ENCODE data around the gene C1orf122. TPM values are rescaled to one million over a fixed set of nuclear protein-coding genes. Genes with fewer than 3 reads are reported as not detected.
A peak's percentile ranks its signal among the peaks of the same experiment; 100 is the strongest.

C1orf122 gene
- total RNA-seq, 4 donors from 2014 or later, result 69.9 to 103 (median 94.3) TPM

GRCh38 chr1:37797750-37798345 lies 9.7 kb upstream of the C1orf122 start:
- DNase-seq (ENCODE audit: extremely low spot score), result no peak
- TF ChIP-seq CTCF (IDR thresholded peaks at IDR 0.05) (no peak), POLR2A (IDR thresholded peaks at IDR 0.05; ENCODE audit: low read depth) (no peak), POLR2AphosphoS5 (IDR thresholded peaks at IDR 0.05) (no peak), EP300 (IDR thresholded peaks at IDR 0.05) (no peak)
- H3K4me3 ChIP-seq, result no peak overlapping the region
- H3K27ac ChIP-seq (replicated peaks in 1 of 4), result no peak overlapping the region
- H3K36me3 ChIP-seq, result peaks cover 9 to 43% (median 29%) of the 10 kb centered on the region in 4 donors
- H3K4me1 ChIP-seq, result peaks cover 12 to 28% (median 24%) of the 10 kb centered on the region in 4 donors
- WGBS, result 98% methylated on average over 2 of the region's 3 CpGs
- H3K9me3 ChIP-seq, result no peaks in the 10 kb centered on the region
- H3K27me3 ChIP-seq, result peaks cover 0 to 4% (median 0%) of the 10 kb centered on the region in 4 donors
- intact Hi-C loops (cut with DNase I), result no loop called here

GRCh38 chr1:37802439-37802838 lies 5.2 kb upstream of the C1orf122 start:
- intact Hi-C loops (cut with DNase I), result loop anchor here (10.0 kb wide), 2 partner anchors 118 to 208 kb away; partner anchors contain the start of gene GNL2
- 93% methylated on average over 1 of the region's 1 CpG for WGBS
- no peaks in the 10 kb centered on the region for H3K27me3 ChIP-seq
- no peak overlapping the region for H3K27ac ChIP-seq (replicated peaks in 1 of 4)
- peaks cover 9 to 27% (median 19%) of the 10 kb centered on the region in 4 donors for H3K4me1 ChIP-seq
- DNase-seq (ENCODE audit: extremely low spot score), result no peak
- peaks cover 39 to 82% (median 69%) of the 10 kb centered on the region in 4 donors for H3K36me3 ChIP-seq
- no peak overlapping the region for H3K4me3 ChIP-seq
- TF ChIP-seq POLR2AphosphoS5 (IDR thresholded peaks at IDR 0.05) (no peak), POLR2A (IDR thresholded peaks at IDR 0.05; ENCODE audit: low read depth) (no peak), EP300 (IDR thresholded peaks at IDR 0.05) (no peak), CTCF (IDR thresholded peaks at IDR 0.05) (no peak)
- no peaks in the 10 kb centered on the region for H3K9me3 ChIP-seq

- Histone ChIP-seq H3K27me3 (no peaks in the 10 kb centered on the region), H3K27ac (replicated peaks in 1 of 4) (peak overlapping the region; percentile 93 to 98 (median 96)), H3K4me3 (peak overlapping the region; percentile 75 to 96 (median 83)), H3K9me3 (no peaks in the 10 kb centered on the region), H3K36me3 (peaks cover 36 to 47% (median 45%) of the 10 kb centered on the region in 4 donors), H3K4me1 (peaks cover 19 to 58% (median 46%) of the 10 kb centered on the region in 4 donors)
- TF ChIP-seq CTCF (IDR thresholded peaks at IDR 0.05) (no peak), EP300 (IDR thresholded peaks at IDR 0.05) (no peak), POLR2A (IDR thresholded peaks at IDR 0.05; ENCODE audit: low read depth) (no peak), POLR2AphosphoS5 (IDR thresholded peaks at IDR 0.05) (no peak)
- DNase-seq (ENCODE audit: extremely low spot score), result no peak
- intact Hi-C loops (cut with DNase I), result loop anchor here (10.0 kb wide), 2 partner anchors 122 to 212 kb away; partner anchors contain the start of gene GNL2
- WGBS, result 10% methylated on average over 9 of the region's 9 CpGs
These were observed 403 bp upstream of the C1orf122 start for GRCh38 chr1:37807220-37807554.

- H3K27ac ChIP-seq (replicated peaks in 1 of 4), result peak overlapping the region; percentile 93 to 98 (median 96)
- H3K36me3 ChIP-seq, result peaks cover 22 to 36% (median 31%) of the 10 kb centered on the region in 4 donors
- no peaks in the 10 kb centered on the region for H3K27me3 ChIP-seq
- H3K9me3 ChIP-seq, result no peaks in the 10 kb centered on the region
- WGBS, result 8% methylated on average over 10 of the region's 54 CpGs
- peaks cover 19 to 58% (median 46%) of the 10 kb centered on the region in 4 donors for H3K4me1 ChIP-seq
- TF ChIP-seq CTCF (IDR thresholded peaks at IDR 0.05) (peak in 1 of 3 experiments; percentile 7), EP300 (IDR thresholded peaks at IDR 0.05) (no peak), POLR2A (IDR thresholded peaks at IDR 0.05; ENCODE audit: low read depth) (no peak), POLR2AphosphoS5 (IDR thresholded peaks at IDR 0.05) (peak in 1 of 2 donors; percentile 34)
- peak overlapping the region; percentile 75 to 96 (median 83) for H3K4me3 ChIP-seq
- intact Hi-C loops (cut with DNase I), result loop anchor here (10.0 kb wide), 2 partner anchors 124 to 214 kb away; partner anchors contain the start of gene GNL2
- DNase-seq (ENCODE audit: extremely low spot score), result peak; percentile 92
These were observed 1.1 kb downstream of the C1orf122 start for GRCh38 chr1:37808369-37809319.
